Measurements from ENCODE around the gene STIM1.

- TF ChIP-seq GATA3 (IDR thresholded peaks at IDR 0.05; ENCODE audit: low read depth, low read length): no peak
- TF ChIP-seq GATA2 (IDR thresholded peaks at IDR 0.05; ENCODE audit: low read depth, low read length): no peak
Measured at GRCh38 chr11:3964056-3964455, 108.6 kb downstream of the STIM1 start.
